Measurements from ENCODE around the gene SLC7A1. TPM values are rescaled to one million over a fixed set of nuclear protein-coding genes. Genes with fewer than 3 reads are reported as not detected.

The SLC7A1 gene
- total RNA-seq, 3 donors from 2014 or later (not counting 1 experiment from before 2014, with no cell fraction given), result 8.7 to 12.6 (median 10.2) TPM

- Mint-ChIP-seq H3K4me3 (no peak overlapping the region), H3K4me1 (peaks cover 19 to 20% of the 10 kb centered on the region in 2 donors), H3K36me3 (no peaks in the 10 kb centered on the region)
These were observed 1.8 kb upstream of the SLC7A1 start for GRCh38 chr13:29597246-29597645.

GRCh38 chr13:29596064-29596418 is 553 bp upstream of the SLC7A1 start:
- Mint-ChIP-seq H3K36me3 (no peaks in the 10 kb centered on the region), H3K27ac (peak overlapping the region; percentile 78 to 85), H3K27me3 (ENCODE audit: low read depth in 2 of 2) (no peaks in the 10 kb centered on the region), H3K4me3 (peak overlapping the region; percentile 89), H3K9me3 (no peaks in the 10 kb centered on the region), H3K4me1 (peaks cover 27 to 28% of the 10 kb centered on the region in 2 donors)
- peaks cover 13% of the 10 kb centered on the region for H3K4me1 ChIP-seq (ENCODE audit: control insufficient read depth, insufficient read depth, low read length)
- TF ChIP-seq CTCF (IDR thresholded peaks at IDR 0.05), result no peak
- DNase-seq (no peak), ATAC-seq (no peak)
- 46% methylated on average over 9 of the region's 10 CpGs for WGBS (ENCODE audit: insufficient coverage)
- H3K36me3 ChIP-seq (ENCODE audit: control insufficient read depth, insufficient read depth, low read length), result no peaks in the 10 kb centered on the region
- H3K9me3 ChIP-seq (ENCODE audit: control insufficient read depth, insufficient read depth, low read length), result no peaks in the 10 kb centered on the region
- H3K4me3 ChIP-seq (ENCODE audit: low read length), result peak overlapping the region; percentile 40
- H3K27ac ChIP-seq (ENCODE audit: low read length), result peak overlapping the region; percentile 28
- H3K27me3 ChIP-seq (ENCODE audit: control insufficient read depth, insufficient read depth, low read length), result no peaks in the 10 kb centered on the region
- intact Hi-C loops (cut with micrococcal nuclease), result loop anchor here (10.0 kb wide), 1 partner anchor 519 kb away; no protein-coding TSS in a partner anchor

More at GRCh38 chr13:29597246-29597645, 1.8 kb upstream of the SLC7A1 start:
- no peak for DNase-seq
- Mint-ChIP-seq H3K9me3 (no peaks in the 10 kb centered on the region), H3K27ac (no peak overlapping the region), H3K27me3 (ENCODE audit: low read depth in 2 of 2) (no peaks in the 10 kb centered on the region)
- no peaks in the 10 kb centered on the region for H3K9me3 ChIP-seq (ENCODE audit: control insufficient read depth, insufficient read depth, low read length)
- ATAC-seq, result no peak
- no peak for TF ChIP-seq CTCF (IDR thresholded peaks at IDR 0.05)
- peaks cover 13% of the 10 kb centered on the region for H3K4me1 ChIP-seq (ENCODE audit: control insufficient read depth, insufficient read depth, low read length)
- H3K36me3 ChIP-seq (ENCODE audit: control insufficient read depth, insufficient read depth, low read length), result no peaks in the 10 kb centered on the region
- no peaks in the 10 kb centered on the region for H3K27me3 ChIP-seq (ENCODE audit: control insufficient read depth, insufficient read depth, low read length)
- intact Hi-C loops (cut with micrococcal nuclease), result loop anchor here (10.0 kb wide), 1 partner anchor 518 kb away; no protein-coding TSS in a partner anchor
- H3K27ac ChIP-seq (ENCODE audit: low read length), result no peak overlapping the region
- H3K4me3 ChIP-seq (ENCODE audit: low read length), result no peak overlapping the region
- 95% methylated on average over 10 of the region's 10 CpGs for WGBS (ENCODE audit: insufficient coverage)

- Histone ChIP-seq H3K9me3 (ENCODE audit: control insufficient read depth, insufficient read depth, low read length) (no peaks in the 10 kb centered on the region), H3K4me3 (ENCODE audit: low read length) (peak overlapping the region; percentile 49), H3K4me1 (ENCODE audit: control insufficient read depth, insufficient read depth, low read length) (peaks cover 13% of the 10 kb centered on the region), H3K27ac (ENCODE audit: low read length) (peak overlapping the region; percentile 46), H3K27me3 (ENCODE audit: control insufficient read depth, insufficient read depth, low read length) (no peaks in the 10 kb centered on the region), H3K36me3 (ENCODE audit: control insufficient read depth, insufficient read depth, low read length) (no peaks in the 10 kb centered on the region)
- peaks cover 33 to 34% of the 10 kb centered on the region in 2 donors for H3K4me1 Mint-ChIP-seq
- ATAC-seq (peak; percentile 51 to 62 (median 53)), DNase-seq (peak; percentile 70 to 76)
- H3K27me3 Mint-ChIP-seq (ENCODE audit: low read depth in 2 of 2), result no peaks in the 10 kb centered on the region
- no peaks in the 10 kb centered on the region for H3K9me3 Mint-ChIP-seq
- WGBS (ENCODE audit: insufficient coverage), result under 1% methylated on average over 75 of the region's 75 CpGs
- H3K4me3 Mint-ChIP-seq, result peak overlapping the region; percentile 81
- no peaks in the 10 kb centered on the region for H3K36me3 Mint-ChIP-seq
- intact Hi-C loops (cut with micrococcal nuclease), result loop anchor here (2.0 to 10.0 kb wide), 2 partner anchors 254 to 520 kb away; no protein-coding TSS in a partner anchor
- no peak for TF ChIP-seq CTCF (IDR thresholded peaks at IDR 0.05)
- peak overlapping the region; percentile 74 to 84 for H3K27ac Mint-ChIP-seq
These were observed 643 bp downstream of the SLC7A1 start for GRCh38 chr13:29594710-29595379.
